Measurements from ENCODE around the gene XKR3.
"Not testable (repeated sequence)": the region's sequence is repeated elsewhere in the genome, so short reads cannot be mapped to it uniquely, and the experiment has no call there.

XKR3 gene

GRCh38 chr22:16824716-16825687 is at the start of gene XKR3:
XKR3 (minus strand) TSS chr22:16825411; CDS start chr22:16808073, 17,338 bp downstream.
- DNase-seq: no peak

GRCh38 chr22:16869640-16870039 is 44.4 kb upstream of the XKR3 start:
- DNase-seq: not testable (repeated sequence)

DNA sequence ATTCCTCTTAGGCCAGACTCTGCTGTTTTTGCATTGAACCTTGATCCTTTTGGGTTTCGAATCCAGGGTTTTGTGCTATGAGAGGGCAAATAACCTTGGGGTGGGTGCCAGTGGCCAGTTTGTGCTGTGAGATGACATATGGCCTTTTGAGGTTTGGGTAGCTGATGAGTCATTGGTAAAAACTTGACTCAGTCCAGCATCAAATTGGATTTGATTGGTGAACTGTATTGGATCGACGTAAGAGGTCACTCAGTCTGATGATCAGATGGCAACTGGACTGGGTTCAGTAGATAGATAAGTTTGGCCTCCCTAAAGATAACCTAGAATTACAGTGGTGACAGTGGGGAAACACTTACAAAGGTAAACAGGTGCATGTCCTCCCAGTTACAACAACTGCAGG is 41.0 kb upstream of the XKR3 start:
- no peak for DNase-seq

DNA sequence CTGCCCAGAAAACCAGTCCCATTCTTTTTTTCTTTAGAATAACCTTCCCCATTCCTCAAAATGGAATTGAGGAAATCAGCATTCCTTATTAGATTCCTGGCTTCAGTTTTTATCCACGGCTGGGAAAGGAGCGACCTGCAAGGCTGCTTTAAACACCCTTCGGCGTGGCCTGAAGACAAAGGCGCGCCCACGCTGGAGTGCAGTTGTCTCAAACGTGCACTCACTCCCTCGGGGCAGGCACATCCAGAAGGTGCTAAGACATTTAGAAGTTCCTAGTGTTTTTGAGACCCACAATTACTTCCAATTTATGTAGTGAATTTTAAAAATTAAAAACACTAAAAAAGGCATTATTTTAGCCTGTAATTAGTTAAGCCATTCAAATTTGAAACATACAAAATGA is 31.6 kb upstream of the XKR3 start:
- not testable (repeated sequence) for DNase-seq

- no peak for DNase-seq
These were observed 29.4 kb upstream of the XKR3 start for GRCh38 chr22:16854631-16855030.

- not testable (repeated sequence) for DNase-seq
These were observed 26.2 kb upstream of the XKR3 start for GRCh38 chr22:16851268-16851996.

DNA sequence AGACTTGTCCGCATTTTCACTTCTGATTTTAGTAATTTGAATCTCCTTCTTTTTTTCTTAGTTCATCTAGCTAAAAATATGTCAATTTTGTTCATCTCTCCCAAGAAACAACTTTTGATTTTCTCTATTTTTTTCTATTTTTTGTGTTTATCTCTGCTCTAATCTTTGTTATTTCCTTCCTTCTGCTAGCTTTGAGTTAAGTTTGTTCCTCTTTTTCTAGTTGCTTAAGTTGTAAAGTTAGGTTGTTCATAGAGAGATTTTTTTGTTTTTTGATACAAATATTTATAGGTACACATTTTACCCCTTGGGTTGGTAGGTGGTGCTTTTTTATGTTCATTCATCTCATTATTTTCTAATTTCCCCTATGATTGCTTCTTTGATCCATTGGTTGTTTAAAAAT is 22.1 kb upstream of the XKR3 start:
- no peak for DNase-seq

DNA sequence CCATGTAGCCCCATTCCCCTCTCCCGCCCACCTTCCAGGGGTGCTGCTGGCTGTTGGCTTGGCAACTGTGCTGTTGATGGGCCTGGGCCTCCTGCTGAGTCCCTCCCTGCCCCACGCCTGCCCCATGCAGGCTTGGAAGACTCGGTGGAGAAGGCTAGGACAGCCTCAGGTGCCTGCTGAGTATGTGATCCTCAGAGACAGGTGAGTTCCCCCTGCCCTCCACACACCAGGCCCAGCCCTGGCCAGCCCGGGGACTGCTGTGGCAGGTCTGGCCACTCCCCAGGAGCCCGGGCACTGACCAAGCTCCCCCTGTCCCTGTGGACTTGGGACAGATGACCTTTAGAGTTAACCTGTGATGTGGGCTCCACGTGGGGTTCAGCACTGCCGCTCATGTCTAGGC is 20.7 kb upstream of the XKR3 start:
- no peak for DNase-seq

- DNase-seq: no peak
These were observed 20.3 kb upstream of the XKR3 start for GRCh38 chr22:16845465-16845864.

- DNase-seq: no peak
These were observed 19.3 kb upstream of the XKR3 start for GRCh38 chr22:16844529-16844928.

DNA sequence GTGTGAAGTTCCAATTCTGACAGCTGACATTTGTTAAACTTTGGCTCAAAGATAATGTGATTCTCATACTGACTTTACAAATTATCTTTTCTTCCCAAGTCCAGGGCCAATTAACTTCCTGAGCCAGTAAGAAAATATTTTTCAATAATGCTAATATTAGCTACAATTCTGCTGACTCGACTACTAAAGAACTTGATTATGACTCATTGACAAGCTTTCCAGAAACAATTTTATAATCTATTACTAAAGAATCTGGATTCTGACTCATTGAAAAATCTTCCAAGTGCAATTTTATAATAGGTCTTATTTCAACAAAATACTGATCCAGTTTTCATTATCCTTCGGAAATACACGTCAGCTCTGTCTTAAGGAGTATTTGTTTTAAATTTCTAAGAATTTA is 12.9 kb upstream of the XKR3 start:
- no peak for DNase-seq

- no peak for DNase-seq
These were observed 9.8 kb upstream of the XKR3 start for GRCh38 chr22:16834971-16835370.

DNA sequence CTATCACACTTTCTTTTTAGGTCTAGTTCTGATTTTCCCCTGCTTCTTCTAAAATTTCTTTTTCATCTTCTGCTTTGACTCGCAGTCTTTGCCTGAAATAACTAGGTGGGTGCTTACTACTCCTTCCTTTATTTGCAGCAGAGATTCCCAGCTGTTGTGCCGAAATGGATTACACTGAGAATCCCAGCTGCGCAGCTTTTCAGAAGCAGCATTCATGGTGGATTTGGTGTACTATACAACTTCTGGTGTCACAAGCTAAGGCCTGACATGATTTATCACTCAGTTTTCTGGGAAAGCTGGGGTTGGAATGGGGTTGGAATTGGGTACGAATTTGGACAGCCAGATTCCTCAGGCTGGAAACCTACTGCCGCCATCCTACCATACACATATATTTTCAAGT is 6.0 kb upstream of the XKR3 start:
- DNase-seq: no peak

GRCh38 chr22:16829985-16830384 is 4.8 kb upstream of the XKR3 start:
- DNase-seq: no peak

GRCh38 chr22:16828876-16829275 is 3.7 kb upstream of the XKR3 start:
- no peak for DNase-seq

DNA sequence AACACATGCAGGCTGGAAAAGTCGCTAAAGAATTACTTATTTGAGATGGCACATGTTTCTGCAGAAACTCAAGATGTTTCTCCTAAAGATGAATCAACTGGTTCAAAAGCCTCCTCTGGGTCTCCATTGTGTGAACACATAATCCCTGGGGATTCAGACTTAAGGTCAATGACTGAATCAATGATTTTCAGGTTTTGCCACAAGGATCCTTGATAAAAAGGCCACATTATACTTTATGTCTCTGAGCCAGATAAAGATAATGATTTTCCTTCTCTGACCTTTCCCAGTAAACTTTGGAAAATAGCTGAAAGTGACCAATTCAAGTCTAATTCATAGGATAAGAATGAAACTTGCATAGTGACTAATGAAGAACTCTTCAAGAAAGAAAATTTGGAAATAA is 2.3 kb upstream of the XKR3 start:
- DNase-seq: no peak

DNA sequence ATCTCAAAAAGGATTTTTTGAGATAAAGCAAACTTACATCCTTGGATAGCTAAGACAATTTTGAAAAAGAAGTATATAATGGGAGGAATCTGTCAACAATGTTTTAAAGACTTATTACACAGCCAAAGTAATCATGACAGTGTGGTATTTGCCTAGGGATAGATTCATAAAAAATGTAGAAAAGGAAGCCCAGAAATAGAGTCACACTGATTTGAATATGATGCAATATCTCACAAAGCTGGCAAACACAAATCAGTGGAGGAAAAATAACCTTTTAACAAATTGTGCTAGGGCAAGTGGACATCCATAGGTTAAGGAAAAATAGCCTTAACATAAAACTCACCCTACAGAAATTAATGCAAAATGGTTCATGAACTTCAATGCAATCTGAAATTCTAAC is 6.0 kb downstream of the XKR3 start:
- DNase-seq: no peak

DNA sequence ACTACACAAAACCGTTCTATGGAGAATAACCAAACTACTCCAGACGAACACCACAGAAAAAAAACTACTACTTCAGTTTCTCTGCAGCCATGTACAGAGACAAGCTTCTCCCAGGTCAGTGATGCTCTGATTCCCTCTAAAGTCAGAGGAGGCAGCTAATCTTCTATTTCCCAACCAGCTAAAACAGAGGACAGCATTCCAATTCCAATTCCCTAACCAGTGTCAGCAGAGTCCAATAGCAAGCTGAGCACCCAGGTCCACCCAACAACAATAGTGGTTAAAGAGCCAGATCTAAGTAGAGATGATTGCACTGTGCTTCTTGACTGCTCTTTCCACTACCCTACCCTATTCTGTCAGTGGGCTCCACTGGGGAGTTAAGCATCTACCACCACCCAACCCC is 6.7 kb downstream of the XKR3 start:
- no peak for DNase-seq

- no peak for DNase-seq
These were observed 10.1 kb downstream of the XKR3 start for GRCh38 chr22:16815073-16815472.

DNA sequence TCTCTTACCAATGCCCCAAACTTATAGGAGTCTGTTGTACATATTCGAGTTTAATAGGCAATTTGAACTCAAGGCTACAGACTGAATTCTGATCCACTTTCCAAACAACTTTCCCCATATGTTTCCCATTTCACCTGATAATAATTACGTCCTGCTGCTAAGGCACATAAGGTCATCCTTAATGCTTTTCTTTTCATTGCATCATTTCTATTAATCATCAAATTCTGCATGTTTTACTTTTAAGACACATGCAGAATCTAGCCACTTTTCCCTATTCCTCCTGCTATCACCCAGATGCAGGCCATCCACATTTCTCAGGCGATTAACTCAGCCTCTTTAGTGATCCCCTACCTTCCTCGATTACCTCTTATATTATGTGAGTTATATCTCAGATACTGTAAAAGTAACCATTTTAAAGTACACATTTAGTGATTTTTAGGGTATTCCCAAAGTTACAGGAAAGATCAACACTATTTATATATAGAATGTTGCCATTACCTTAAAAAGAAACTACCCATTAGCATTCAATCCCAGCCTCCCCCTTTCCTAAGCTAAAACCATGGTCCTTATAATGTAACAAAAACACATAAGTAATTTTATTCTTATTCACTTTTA is 14.9 kb downstream of the XKR3 start:
- DNase-seq: no peak

- no peak for DNase-seq
These were observed 16.5 kb downstream of the XKR3 start for GRCh38 chr22:16808744-16809143.

DNA sequence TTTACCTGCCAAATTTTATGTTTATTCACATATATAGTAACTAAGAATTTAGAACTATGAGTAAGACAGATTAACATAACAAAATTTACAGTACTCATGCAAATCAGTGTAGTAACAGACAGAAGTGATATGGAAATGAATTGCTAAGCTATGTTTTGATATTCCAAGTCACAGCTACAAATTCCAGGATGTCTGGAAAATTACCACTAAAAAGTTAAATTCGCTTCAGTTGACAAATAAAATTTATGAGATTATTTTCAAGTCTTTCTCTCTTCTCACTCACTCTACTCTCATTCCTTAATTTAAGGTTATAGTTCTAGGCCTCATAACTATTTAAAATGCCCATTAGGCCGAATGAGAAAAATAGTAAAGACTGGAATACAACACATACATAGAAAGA is 18.1 kb downstream of the XKR3 start:
- DNase-seq: no peak

GRCh38 chr22:16806401-16806800 is 18.8 kb downstream of the XKR3 start:
- no peak for DNase-seq

GRCh38 chr22:16804882-16805281 is 20.3 kb downstream of the XKR3 start:
- DNase-seq: no peak

Data from HCEC 1CT (cell line).